ENCODE results near the gene SPEN. TPM values are rescaled to one million over a fixed set of nuclear protein-coding genes. Genes with fewer than 3 reads are reported as not detected.

Gene SPEN
- total RNA-seq, 1 donor from 2014 or later: 24.0 TPM

- TF ChIP-seq CTCF (IDR thresholded peaks at IDR 0.05; ENCODE audit: insufficient read depth, low read length, poor library complexity, severe bottlenecking): no peak
- Histone ChIP-seq H3K27me3 (ENCODE audit: control insufficient read depth, insufficient read depth, low read length) (no peaks in the 10 kb centered on the region), H3K4me3 (ENCODE audit: low read depth, low read length) (peak overlapping the region; percentile 90), H3K36me3 (ENCODE audit: control insufficient read depth, insufficient read depth, low read length) (no peaks in the 10 kb centered on the region)
- no peak for DNase-seq (ENCODE audit: low read depth)
These were observed 829 bp downstream of the SPEN start for GRCh38 chr1:15848143-15848928.

GRCh38 chr1:15848929-15849774 is 1.6 kb downstream of the SPEN start:
- DNase-seq (ENCODE audit: low read depth): no peak
- Histone ChIP-seq H3K27me3 (ENCODE audit: control insufficient read depth, insufficient read depth, low read length) (no peaks in the 10 kb centered on the region), H3K4me3 (ENCODE audit: low read depth, low read length) (peak overlapping the region; percentile 90), H3K36me3 (ENCODE audit: control insufficient read depth, insufficient read depth, low read length) (no peaks in the 10 kb centered on the region)
- no peak for TF ChIP-seq CTCF (IDR thresholded peaks at IDR 0.05; ENCODE audit: insufficient read depth, low read length, poor library complexity, severe bottlenecking)

- H3K4me3 ChIP-seq (ENCODE audit: low read depth, low read length): peak overlapping the region; percentile 90
- no peaks in the 10 kb centered on the region for H3K36me3 ChIP-seq (ENCODE audit: control insufficient read depth, insufficient read depth, low read length)
- no peak for DNase-seq (ENCODE audit: low read depth)
These were observed 2.3 kb downstream of the SPEN start for GRCh38 chr1:15849775-15850324.

DNA sequence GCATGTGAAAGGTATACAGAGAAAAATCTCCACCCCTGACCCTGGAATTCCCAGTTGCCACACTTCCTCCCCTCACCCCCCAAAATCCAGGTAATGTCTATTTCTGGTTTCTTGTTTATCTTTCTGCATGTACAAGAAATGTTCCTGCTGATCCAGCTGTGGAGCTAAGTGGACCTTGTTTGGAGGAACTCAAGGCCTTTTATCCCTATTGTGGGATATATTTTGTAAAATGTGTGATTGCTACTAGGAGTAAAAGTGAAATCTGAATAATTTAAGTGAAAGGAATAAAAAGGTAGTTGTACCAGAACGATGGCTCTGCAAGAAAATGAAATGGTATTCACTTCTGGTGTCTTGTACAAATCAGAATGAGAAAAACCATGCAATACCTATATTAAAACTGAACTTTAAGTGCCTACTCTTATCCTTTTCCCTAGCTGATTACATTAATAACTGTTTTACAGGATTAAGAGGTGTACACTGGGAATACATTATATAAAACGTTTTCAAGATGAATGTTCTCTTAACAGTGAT is 3.0 kb downstream of the SPEN start:
- no peak for TF ChIP-seq CTCF (IDR thresholded peaks at IDR 0.05; ENCODE audit: insufficient read depth, low read length, poor library complexity, severe bottlenecking)

More at GRCh38 chr1:15849775-15850324, 2.3 kb downstream of the SPEN start:
- no peak for TF ChIP-seq CTCF (IDR thresholded peaks at IDR 0.05; ENCODE audit: insufficient read depth, low read length, poor library complexity, severe bottlenecking)
- no peaks in the 10 kb centered on the region for H3K27me3 ChIP-seq (ENCODE audit: control insufficient read depth, insufficient read depth, low read length)

GRCh38 chr1:15851210-15852035 is 3.9 kb downstream of the SPEN start:
- no peaks in the 10 kb centered on the region for H3K27me3 ChIP-seq (ENCODE audit: control insufficient read depth, insufficient read depth, low read length)
- no peak overlapping the region for H3K4me3 ChIP-seq (ENCODE audit: low read depth, low read length)
- H3K36me3 ChIP-seq (ENCODE audit: control insufficient read depth, insufficient read depth, low read length): no peaks in the 10 kb centered on the region
- no peak for DNase-seq (ENCODE audit: low read depth)
- TF ChIP-seq CTCF (IDR thresholded peaks at IDR 0.05; ENCODE audit: insufficient read depth, low read length, poor library complexity, severe bottlenecking): no peak

More for the DNA sequence above, 3.0 kb downstream of the SPEN start:
- no peak for DNase-seq (ENCODE audit: low read depth)
- H3K4me3 ChIP-seq (ENCODE audit: low read depth, low read length): peak overlapping the region; percentile 5
- no peaks in the 10 kb centered on the region for H3K36me3 ChIP-seq (ENCODE audit: control insufficient read depth, insufficient read depth, low read length)
- H3K27me3 ChIP-seq (ENCODE audit: control insufficient read depth, insufficient read depth, low read length): no peaks in the 10 kb centered on the region

All from kidney epithelial cell (primary cell).